K562 (cell line): ENCODE data around the gene CCDC152. TPM values are rescaled to one million over a fixed set of nuclear protein-coding genes. Genes with fewer than 3 reads are reported as not detected.

ENCODE experiments used
- ATAC-seq: fragments of 200-7000 bp; cut with Tn5 transposase; 3 replicates; pipeline ENCODE4 v1.9.1; 2020; ENCODE audit warnings: moderate library complexity
- BruUV-seq: library from RNA; stranded (reverse); fragments of 400-500 nt; replicated peaks from 2 replicates; lab custom pipeline; 2021; lab: Mats Ljungman, UMichigan
- CTCF ChIA-PET: fragments of 300-600 bp; formaldehyde crosslinking; extraction: SDS; loops from one replicate; lab custom pipeline; 2021; ENCODE audit warnings: low intra/inter-chr PET ratio; lab: Yijun Ruan, JAX
- POLR2A ChIA-PET: fragments of 300-600, 350-650 bp; sonication (Branson Sonifier 250); formaldehyde crosslinking; extraction: SDS; loops from one replicate; lab custom pipeline; 2021; ENCODE audit warnings: antibody characterized with exemption, inconsistent platforms; lab: Yijun Ruan, JAX
- DNase-seq, 4 experiments: peaks; one replicate each; pipeline versions ENCODE4 v3.0.0 to v3.0.0-alpha.2; 2011 to 2018; ENCODE audit warnings: low spot score in 3 of 4, mixed read lengths in 3 of 4; ENCODE audit errors: extremely low read depth in 1 of 4
- FAIRE-seq: peaks from 2 replicates; lab custom pipeline; 2011; peaks lifted over from hg19 to GRCh38; lab: Jason Lieb, UNC
- H2AFZ ChIP-seq: 2 replicates; pipeline ENCODE4 v1.6.0; 2011; ENCODE audit warnings: low read depth, low read length, control low read depth, inconsistent platforms
- H3K27ac ChIP-seq: fragments of 200-600 bp; 3 replicates; pipeline ENCODE4 v1.8.0; 2011; ENCODE audit warnings: low read depth, mild to moderate bottlenecking, control low read depth, inconsistent platforms, low read length, moderate library complexity, mixed read lengths; ENCODE audit errors: extremely low read depth
- H3K27me3 ChIP-seq, 2 experiments: fragments of 300-600 bp in 1 of 2; 2 replicates in 1 of 2; 3 replicates in 1 of 2; pipeline versions ENCODE4 v1.6.0 to v1.8.0; 2011; ENCODE audit warnings: inconsistent platforms in 2 of 2, low read length in 2 of 2, mild to moderate bottlenecking in 1 of 2, mixed read lengths in 1 of 2, moderate library complexity in 1 of 2; ENCODE audit not compliant: control insufficient read depth in 2 of 2, insufficient read depth in 2 of 2
- H3K36me3 ChIP-seq: fragments of 300-600 bp; 3 replicates; pipeline ENCODE4 v1.8.0; 2011; ENCODE audit warnings: mild to moderate bottlenecking, low read length, inconsistent platforms; ENCODE audit not compliant: control insufficient read depth, insufficient read depth
- H3K4me1 ChIP-seq, 2 experiments: fragments of 200-600 bp in 1 of 2; replicated peaks in 1 of 2; 2 replicates in 1 of 2; 3 replicates in 1 of 2; pipeline versions ENCODE4 v1.5.1 to v1.8.0; 2011; ENCODE audit warnings: inconsistent platforms in 2 of 2, low read length in 2 of 2, mild to moderate bottlenecking in 1 of 2, mixed read lengths in 1 of 2, moderate library complexity in 1 of 2; ENCODE audit not compliant: control insufficient read depth in 2 of 2, insufficient read depth in 2 of 2
- H3K4me2 ChIP-seq: 2 replicates; pipeline ENCODE4 v1.6.1; 2011; ENCODE audit warnings: low read length, control low read depth, inconsistent platforms, mixed read lengths; ENCODE audit not compliant: insufficient read depth
- H3K4me3 ChIP-seq: fragments of 200-600 bp; sonication (generic), shearing (Covaris generic); 2 replicates; pipeline ENCODE4 v1.5.1; 2016; ENCODE audit warnings: control low read depth, inconsistent platforms
- H3K79me2 ChIP-seq: fragments of 200-600 bp; 3 replicates; pipeline ENCODE4 v1.8.0; 2011; ENCODE audit warnings: low read length, inconsistent platforms; ENCODE audit not compliant: control insufficient read depth, insufficient read depth
- H3K9ac ChIP-seq, 2 experiments: 2 replicates each; pipeline versions ENCODE4 v1.6.0 to v1.6.1; 2011; ENCODE audit warnings: low read depth in 2 of 2, low read length in 2 of 2, control low read depth in 1 of 2, inconsistent platforms in 1 of 2, mild to moderate bottlenecking in 1 of 2, mixed read lengths in 1 of 2; ENCODE audit not compliant: insufficient read depth in 1 of 2
- H3K9me1 ChIP-seq: one replicate; pipeline ENCODE4 v1.6.0; 2011; ENCODE audit warnings: inconsistent platforms, mild to moderate bottlenecking, low read length, moderate library complexity; ENCODE audit not compliant: control insufficient read depth, insufficient read depth
- H3K9me3 ChIP-seq: replicated peaks from 2 replicates; pipeline ENCODE4 v1.5.1; 2011; ENCODE audit warnings: low read depth, low read length, inconsistent platforms; ENCODE audit not compliant: control insufficient read depth, insufficient read depth
- H4K20me1 ChIP-seq: replicated peaks from 2 replicates; pipeline ENCODE4 v1.6.1; 2011; ENCODE audit warnings: low read length, inconsistent platforms, mixed read lengths; ENCODE audit not compliant: control insufficient read depth, insufficient read depth
- COPS2 ChIP-seq: fragments of 450-650 bp; conservative IDR thresholded peaks from 2 replicates; pipeline ENCODE4 v1.6.1; 2016; ENCODE audit warnings: mild to moderate bottlenecking, moderate library complexity
- HNRNPUL1 ChIP-seq: fragments of 200-400 bp; formaldehyde crosslinking; IDR thresholded peaks from 2 replicates; pipeline ENCODE4 v1.6.1; 2017; ENCODE audit warnings: low read length
- NFE2 ChIP-seq: IDR thresholded peaks from 2 replicates; pipeline ENCODE4 v1.6.1; 2014; ENCODE audit warnings: antibody characterized with exemption, low read depth
- POU5F1 ChIP-seq: fragments of 150-350 bp; IDR thresholded peaks from 2 replicates; pipeline ENCODE4 v1.6.1; 2014; ENCODE audit warnings: borderline replicate concordance, low read length, low read depth, mild to moderate bottlenecking; ENCODE audit not compliant: partially characterized antibody
- ZNF143 ChIP-seq: sonication (generic); formaldehyde crosslinking; IDR thresholded peaks from 2 replicates; pipeline ENCODE4 v1.9.0; 2022; ENCODE audit warnings: mild to moderate bottlenecking, missing genetic modification reagents
- ZNF197 ChIP-seq: fragments of 200-800 bp; sonication (Bioruptor generic); IDR thresholded peaks from 2 replicates; pipeline ENCODE4 v1.6.1; 2016; ENCODE audit warnings: low read depth, missing genetic modification characterization, missing compliant biosample characterization
- WGBS: fragments of 100-300 bp; shearing (Covaris generic); methylation state at CpG from one replicate; pipeline ENCODE4 v1.1.6; 2016; ENCODE audit warnings: low coverage, mixed read lengths; ENCODE audit not compliant: insufficient coverage; ENCODE audit errors: missing lambda C conversion rate; 5-methylcytosine and 5-hydroxymethylcytosine counted together
- in situ Hi-C: fragments of 300-500 bp; cut with MboI; formaldehyde crosslinking; loops from 4 replicates; pipeline ENCODE4 v1.15.0; 2018; ENCODE audit warnings: inconsistent platforms, mixed read lengths
- intact Hi-C: fragments of 100-400 bp; cut with micrococcal nuclease; formaldehyde crosslinking; loops from 2 replicates; pipeline ENCODE4 v1.14.2; 2022
- polyA plus RNA-seq, 8 experiments: library from polyadenylated mRNA; depleted of rRNA in 4 of 8; stranded (reverse) in 5 of 8; unstranded in 3 of 8; fragments of >200 nt; fragmentation: Nextera tagmentation in 2 of 8; fragmentation: Illumina TruSeq in 1 of 8; extraction: Ambion mirVana in 2 of 8; extraction: Trizol in 1 of 8; gene quantifications; 2 replicates each; pipeline versions ENCODE4 v1.2.1 to v1.2.3, GENCODE V29; 2011 to 2014; ENCODE audit warnings: inconsistent platforms in 1 of 8, missing spikeins in 1 of 8
- total RNA-seq, 7 experiments: library from RNA; depleted of rRNA in 6 of 7; stranded (reverse); fragments of >200 nt in 6 of 7; fragmentation: Illumina TruSeq in 2 of 7; extraction: Trizol in 2 of 7; gene quantifications; 2 replicates each; pipeline versions ENCODE4 v1.2.1 to v1.2.3, GENCODE V29; 2011 to 2021; ENCODE audit warnings: low replicate concordance in 1 of 7

CCDC152 gene
- total and polyA plus RNA-seq, 9 of the 15 experiments (the other 6 are each of a cell fraction or from before 2014, with no cell fraction given) = 2.5 to 11.6 (median 5.1) TPM

DNA sequence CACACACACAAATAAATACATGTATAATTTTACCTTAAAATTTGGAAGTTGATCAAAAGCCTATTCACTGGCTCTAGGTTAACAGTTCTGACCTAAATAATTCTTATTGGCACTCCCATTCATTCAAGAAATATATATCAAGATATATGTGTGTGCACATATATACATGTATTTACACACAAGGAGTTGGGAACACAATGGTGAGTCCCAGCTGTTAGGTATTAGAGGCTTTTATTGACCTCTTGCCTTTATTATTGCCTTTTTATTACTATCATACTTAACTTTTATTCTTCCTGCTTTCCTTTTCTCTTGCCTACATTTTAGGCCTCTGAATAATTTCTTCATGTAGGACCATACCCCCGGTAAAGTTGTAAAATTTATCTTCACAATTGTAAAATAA, 25.0 kb downstream of the CCDC152 start:
- ChIA-PET CTCF (no interaction called here), POLR2A (interaction anchor here (0.7 to 0.8 kb wide), 2 partner anchors 10 to 1269 kb away, joined by 3 read pairs; no protein-coding TSS in a partner anchor)
- no TSS peak for BruUV-seq
- no peaks in the 10 kb centered on the region; the same call in 1 of the 2 replicates for H3K9me3 ChIP-seq
- no peaks in the 10 kb centered on the region for H3K27me3 ChIP-seq
- H2AFZ ChIP-seq = no peak overlapping the region
- DNase-seq (no peak), FAIRE-seq (no peak)
- 5% methylated on average over 1 of the region's 1 CpG for WGBS
- intact Hi-C loops = no loop called here
- no peak overlapping the region for H3K9ac ChIP-seq
- no peaks in the 10 kb centered on the region for H3K79me2 ChIP-seq
- H3K4me2 ChIP-seq = no peak overlapping the region
- H3K9me1 ChIP-seq = no peaks in the 10 kb centered on the region
- no peaks in the 10 kb centered on the region for H4K20me1 ChIP-seq
- H3K4me1 ChIP-seq = no peaks in the 10 kb centered on the region
- TF ChIP-seq ZNF143 (CRISPR knock-in tag) = no peak
- no peak for TF ChIP-seq HNRNPUL1
- TF ChIP-seq, all 486 proteins: peak for 0
- in situ Hi-C loops = no loop called here
- H3K36me3 ChIP-seq = no peaks in the 10 kb centered on the region
- no peak for ATAC-seq
- H3K27ac ChIP-seq = no peak overlapping the region
- H3K4me3 ChIP-seq = no peak overlapping the region

DNA sequence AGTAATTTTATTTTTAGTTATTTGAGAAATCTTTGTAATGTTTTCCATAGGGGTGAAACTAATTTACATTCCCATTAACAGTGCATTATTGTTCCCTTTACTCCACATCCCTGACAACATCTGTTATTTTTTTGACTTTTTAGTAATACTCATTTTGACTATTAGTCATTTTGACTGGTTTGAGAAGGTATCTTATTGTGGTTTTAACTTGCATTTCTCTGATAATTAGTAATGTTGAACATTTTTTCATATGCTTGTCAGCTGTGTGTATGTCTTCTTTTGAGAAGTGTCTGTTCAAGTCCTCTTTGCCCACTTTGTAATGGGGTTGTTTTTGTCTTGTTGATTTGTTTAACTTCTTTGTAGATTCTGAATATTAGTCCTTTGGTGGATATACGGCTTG, 27.5 kb downstream of the CCDC152 start:
- ATAC-seq = no peak
- no peaks in the 10 kb centered on the region for H3K9me1 ChIP-seq
- H4K20me1 ChIP-seq = no peaks in the 10 kb centered on the region
- H3K36me3 ChIP-seq = no peaks in the 10 kb centered on the region
- H3K79me2 ChIP-seq = no peaks in the 10 kb centered on the region
- CTCF ChIA-PET = no interaction called here
- DNase-seq = no peak
- H2AFZ ChIP-seq = no peak overlapping the region
- H3K4me1 ChIP-seq = no peaks in the 10 kb centered on the region
- no peak overlapping the region for H3K4me3 ChIP-seq
- intact Hi-C loops = no loop called here
- 12% methylated on average over 1 of the region's 1 CpG for WGBS
- no peak for FAIRE-seq
- TF ChIP-seq ZNF197 (CRISPR knock-in tag) (no peak), NFE2 (no peak), COPS2 (no peak), POU5F1 (no peak)
- no peaks in the 10 kb centered on the region for H3K27me3 ChIP-seq
- no peak overlapping the region for H3K4me2 ChIP-seq
- in situ Hi-C loops = no loop called here
- no peaks in the 10 kb centered on the region; the same call in 1 of the 2 replicates for H3K9me3 ChIP-seq
- no peak overlapping the region for H3K9ac ChIP-seq
- no peak overlapping the region for H3K27ac ChIP-seq
- POLR2A ChIA-PET = interaction anchor here (0.7 kb wide), 1 partner anchor 43 kb away, joined by 3 read pairs; no protein-coding TSS in a partner anchor
- BruUV-seq = no TSS peak
